ENCODE data around the gene SUCLG2. TPM values are rescaled to one million over a fixed set of nuclear protein-coding genes. Genes with fewer than 3 reads are reported as not detected.

The SUCLG2 gene
- total RNA-seq, 1 donor from 2014 or later = 53.8 TPM

GRCh38 chr3:67459796-67460195 is 194.6 kb downstream of the SUCLG2 start:
- Histone ChIP-seq H3K36me3 (no peaks in the 10 kb centered on the region), H3K27ac (no peak overlapping the region), H3K9me3 (no peaks in the 10 kb centered on the region), H3K27me3 (no peaks in the 10 kb centered on the region), H3K4me1 (no peaks in the 10 kb centered on the region), H3K4me3 (no peak overlapping the region)
- TF ChIP-seq CTCF (IDR thresholded peaks at IDR 0.05) = no peak
- no peak for DNase-seq
- ATAC-seq = no peak
- intact Hi-C loops (cut with DNase I) = no loop called here

GRCh38 chr3:67458896-67459530 is 195.4 kb downstream of the SUCLG2 start:
- no peak overlapping the region for H3K4me3 ChIP-seq
- DNase-seq = no peak
- H3K27ac ChIP-seq = no peak overlapping the region
- intact Hi-C loops (cut with DNase I) = no loop called here
- no peaks in the 10 kb centered on the region for H3K4me1 ChIP-seq
- H3K36me3 ChIP-seq = no peaks in the 10 kb centered on the region
- TF ChIP-seq CTCF (IDR thresholded peaks at IDR 0.05) = no peak
- no peaks in the 10 kb centered on the region for H3K27me3 ChIP-seq
- ATAC-seq = no peak
- H3K9me3 ChIP-seq = no peaks in the 10 kb centered on the region

- Histone ChIP-seq H3K9me3 (no peaks in the 10 kb centered on the region), H3K4me3 (no peak overlapping the region), H3K4me1 (no peaks in the 10 kb centered on the region), H3K27me3 (no peaks in the 10 kb centered on the region), H3K27ac (no peak overlapping the region), H3K36me3 (no peaks in the 10 kb centered on the region)
- TF ChIP-seq CTCF (IDR thresholded peaks at IDR 0.05) = no peak
- ATAC-seq (no peak), DNase-seq (no peak)
- intact Hi-C loops (cut with DNase I) = no loop called here
Observed at GRCh38 chr3:67458408-67458807, 196.0 kb downstream of the SUCLG2 start.

GRCh38 chr3:67453628-67454027 is 200.8 kb downstream of the SUCLG2 start:
- DNase-seq (no peak), ATAC-seq (no peak)
- intact Hi-C loops (cut with DNase I) = no loop called here
- no peak for TF ChIP-seq CTCF (IDR thresholded peaks at IDR 0.05)
- H3K9me3 ChIP-seq = no peaks in the 10 kb centered on the region
- no peaks in the 10 kb centered on the region for H3K36me3 ChIP-seq
- H3K4me1 ChIP-seq = no peaks in the 10 kb centered on the region
- H3K4me3 ChIP-seq = no peak overlapping the region
- no peak overlapping the region for H3K27ac ChIP-seq
- H3K27me3 ChIP-seq = no peaks in the 10 kb centered on the region

GRCh38 chr3:67450153-67450552 is 204.3 kb downstream of the SUCLG2 start:
- Histone ChIP-seq H3K27ac (no peak overlapping the region), H3K4me1 (no peaks in the 10 kb centered on the region), H3K4me3 (no peak overlapping the region), H3K27me3 (no peaks in the 10 kb centered on the region), H3K36me3 (no peaks in the 10 kb centered on the region), H3K9me3 (no peaks in the 10 kb centered on the region)
- DNase-seq = no peak
- ATAC-seq = no peak
- intact Hi-C loops (cut with DNase I) = no loop called here
- no peak for TF ChIP-seq CTCF (IDR thresholded peaks at IDR 0.05)

GRCh38 chr3:67447393-67447792 is 207.0 kb downstream of the SUCLG2 start:
- intact Hi-C loops (cut with DNase I) = no loop called here
- no peaks in the 10 kb centered on the region for H3K36me3 ChIP-seq
- H3K9me3 ChIP-seq = no peaks in the 10 kb centered on the region
- H3K4me1 ChIP-seq = no peaks in the 10 kb centered on the region
- no peak overlapping the region for H3K27ac ChIP-seq
- no peaks in the 10 kb centered on the region for H3K27me3 ChIP-seq
- ATAC-seq (peak; percentile 53), DNase-seq (no peak)
- H3K4me3 ChIP-seq = no peak overlapping the region
- no peak for TF ChIP-seq CTCF (IDR thresholded peaks at IDR 0.05)

All from upper lobe of right lung (tissue), 1 donor.